Ovary (tissue), 9 donors: ENCODE results near the gene AUTS2. TPM values are rescaled to one million over a fixed set of nuclear protein-coding genes. Genes with fewer than 3 reads are reported as not detected.

Experiments
- DNase-seq, 5 donors: peaks; one replicate each; pipeline ENCODE4 v3.0.0-alpha.2; 2019 to 2020
- H3K27ac ChIP-seq, 2 donors: fragments of 200-600 bp; one replicate each; pipeline versions ENCODE4 v1.5.1 to v1.8.0; 2019 to 2022
- H3K27me3 ChIP-seq: fragments of 200-600 bp; one replicate; pipeline ENCODE4 v1.8.0; 2022
- H3K36me3 ChIP-seq: fragments of 200-600 bp; sonication (generic); one replicate; pipeline ENCODE4 v1.5.1; 2019
- H3K4me1 ChIP-seq: one replicate; pipeline ENCODE4 v1.8.1; 2013; ENCODE audit warnings: mild to moderate bottlenecking, moderate library complexity; ENCODE audit not compliant: insufficient read depth
- H3K4me3 ChIP-seq: fragments of 200-600 bp; sonication (generic); one replicate; pipeline ENCODE4 v1.5.1; 2017
- H3K9me3 ChIP-seq, 2 donors: fragments of 200-600 bp in 1 of 2; sonication (generic) in 1 of 2; one replicate each; pipeline versions ENCODE4 v1.5.1 to v1.8.1; 2013 to 2019; ENCODE audit warnings: mild to moderate bottlenecking in 1 of 2, moderate library complexity in 1 of 2
- EP300 ChIP-seq: sonication (generic); formaldehyde crosslinking; IDR thresholded peaks from one replicate; pipeline ENCODE4 v1.6.1; 2017; ENCODE audit warnings: antibody characterized with exemption
- POLR2A ChIP-seq: fragments of 450-650 bp; IDR thresholded peaks from one replicate; pipeline ENCODE4 v1.6.1; 2017; ENCODE audit warnings: antibody characterized with exemption, mild to moderate bottlenecking, moderate library complexity
- WGBS, 3 donors: extraction: QIAGEN DNeasy Blood & Tissue Kit in 1 of 3; methylation state at CpG; one replicate each; pipeline versions ENCODE4 v1.1.5 to v1.1.7; 2013 to 2017; 5-methylcytosine and 5-hydroxymethylcytosine counted together
- intact Hi-C, 4 donors: fragments of 100-400 bp; cut with DNase I; formaldehyde crosslinking; loops; one replicate each; pipeline versions ENCODE4 v1.11.0 to v1.15.1; 2022 to 2023
- polyA plus RNA-seq, 2 donors: library from polyadenylated mRNA; stranded (reverse); fragments of 200-250 nt in 1 of 2; fragments of 350-450 nt in 1 of 2; fragmentation: Illumina TruSeq in 1 of 2; extraction: RNeasy Lipid Tissue Mini Kit (QIAGEN cat#74804) in 1 of 2; gene quantifications; one replicate each; pipeline ENCODE4 v1.2.3, GENCODE V29; 2013 to 2014
- total RNA-seq, 7 donors: library from RNA; depleted of rRNA in 2 of 7; stranded (reverse); fragments of >200 nt in 2 of 7; fragmentation: NEBNext Ultra II Directional in 3 of 7; extraction: Animal tissue kit (Norgen Biotek cat#: 25700) in 3 of 7; gene quantifications; one replicate each; pipeline versions ENCODE4 v1.1.0 to v1.2.4, GENCODE V29; 2016 to 2023
- TF ChIP-seq, protein P1 (sequence below), 3 donors: fragments of 450-650 bp in 2 of 3; fragments of 200-600 bp in 1 of 3; IDR thresholded peaks; one replicate each; pipeline versions ENCODE4 v1.5.1 to v1.8.0; 2016 to 2022; ENCODE audit warnings: antibody characterized with exemption in 3 of 3, mild to moderate bottlenecking in 1 of 3
- donor health status: DM: no; HTN: no; CAD: no; lungs with moderate emphysema.
- donor health status: DM: no; HTN: no; CAD: no.
- donor health status: Bipolar disorder and iron deficiency.
- donor health status: DM: yes; HTN: yes; CAD: no.
- donor health status: DM: no; HTN: no; CAD: no.
- donor health status: DM: yes; HTN: yes; CAD: no.

AUTS2 gene
- total and polyA plus RNA-seq, 9 donors = 18.3 to 60.9 (median 44.9) TPM

DNA sequence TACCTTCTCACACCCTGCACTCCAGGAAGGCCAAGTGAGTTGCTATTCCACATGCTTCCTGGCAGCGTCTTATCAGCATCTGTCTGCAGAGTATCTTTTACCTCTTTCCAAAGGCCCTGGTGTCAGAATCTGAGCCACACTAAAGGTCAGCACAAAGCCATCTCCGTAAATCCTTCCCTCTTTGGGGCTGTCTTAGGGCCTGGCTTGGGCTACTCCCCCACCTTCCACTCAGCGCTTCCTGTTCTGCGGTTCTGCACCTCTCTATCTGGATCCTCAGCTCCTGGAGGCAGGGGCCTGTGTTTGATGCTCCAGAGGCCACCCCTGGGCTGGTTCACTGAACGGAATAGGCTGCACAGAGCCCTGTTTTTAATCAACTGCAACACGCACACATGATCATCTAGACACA, 1198.8 kb downstream of the AUTS2 start:
- intact Hi-C loops = no loop called here
- no peaks in the 10 kb centered on the region for H3K9me3 ChIP-seq
- no peak for TF ChIP-seq POLR2A
- TF ChIP-seq EP300 = no peak
- TF ChIP-seq, protein P1, sequence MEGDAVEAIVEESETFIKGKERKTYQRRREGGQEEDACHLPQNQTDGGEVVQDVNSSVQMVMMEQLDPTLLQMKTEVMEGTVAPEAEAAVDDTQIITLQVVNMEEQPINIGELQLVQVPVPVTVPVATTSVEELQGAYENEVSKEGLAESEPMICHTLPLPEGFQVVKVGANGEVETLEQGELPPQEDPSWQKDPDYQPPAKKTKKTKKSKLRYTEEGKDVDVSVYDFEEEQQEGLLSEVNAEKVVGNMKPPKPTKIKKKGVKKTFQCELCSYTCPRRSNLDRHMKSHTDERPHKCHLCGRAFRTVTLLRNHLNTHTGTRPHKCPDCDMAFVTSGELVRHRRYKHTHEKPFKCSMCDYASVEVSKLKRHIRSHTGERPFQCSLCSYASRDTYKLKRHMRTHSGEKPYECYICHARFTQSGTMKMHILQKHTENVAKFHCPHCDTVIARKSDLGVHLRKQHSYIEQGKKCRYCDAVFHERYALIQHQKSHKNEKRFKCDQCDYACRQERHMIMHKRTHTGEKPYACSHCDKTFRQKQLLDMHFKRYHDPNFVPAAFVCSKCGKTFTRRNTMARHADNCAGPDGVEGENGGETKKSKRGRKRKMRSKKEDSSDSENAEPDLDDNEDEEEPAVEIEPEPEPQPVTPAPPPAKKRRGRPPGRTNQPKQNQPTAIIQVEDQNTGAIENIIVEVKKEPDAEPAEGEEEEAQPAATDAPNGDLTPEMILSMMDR (IDR thresholded peaks at IDR 0.05) = no peak
- H3K27me3 ChIP-seq = no peaks in the 10 kb centered on the region
- no peaks in the 10 kb centered on the region for H3K36me3 ChIP-seq
- no peak overlapping the region for H3K4me3 ChIP-seq
- no peaks in the 10 kb centered on the region for H3K4me1 ChIP-seq
- DNase-seq = no peak
- no peak overlapping the region for H3K27ac ChIP-seq
- 34 to 47% (median 45%) methylated on average over 6 of the region's 6 CpGs for WGBS, 3 donors

DNA sequence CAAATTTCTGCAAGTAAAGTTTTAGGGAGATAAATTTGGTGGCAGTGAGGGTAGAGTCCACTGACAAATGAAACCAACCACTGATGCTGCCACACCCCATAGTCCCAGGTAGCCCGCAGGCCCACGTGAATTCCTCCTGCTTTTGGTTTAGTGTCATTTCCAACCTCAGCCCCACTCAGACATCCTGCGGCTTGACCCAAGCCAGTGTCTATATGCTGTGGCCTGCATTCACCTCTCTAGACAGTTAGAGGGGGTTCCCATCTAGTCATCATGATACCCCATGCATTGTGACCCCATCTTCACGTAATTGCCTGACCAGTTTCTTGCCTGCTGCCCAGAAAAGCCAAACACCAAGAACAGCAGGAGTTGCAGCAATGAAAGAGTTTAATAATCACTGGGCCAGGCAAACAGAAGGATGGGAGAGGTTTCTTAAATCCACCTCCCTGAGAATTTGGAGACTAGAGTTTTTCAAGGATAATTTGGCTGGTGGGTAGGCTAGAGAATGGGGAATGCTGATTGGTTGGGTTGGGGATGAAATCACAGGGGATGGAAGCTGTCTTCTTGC, 1201.6 kb downstream of the AUTS2 start:
- no peaks in the 10 kb centered on the region for H3K9me3 ChIP-seq
- no peaks in the 10 kb centered on the region for H3K27me3 ChIP-seq
- H3K27ac ChIP-seq = no peak overlapping the region
- DNase-seq = no peak
- 94 to 100% (median 96%) methylated on average over 4 of the region's 4 CpGs for WGBS, 3 donors
- intact Hi-C loops = no loop called here
- H3K4me1 ChIP-seq = no peaks in the 10 kb centered on the region
- no peak overlapping the region for H3K4me3 ChIP-seq
- H3K36me3 ChIP-seq = no peaks in the 10 kb centered on the region
- TF ChIP-seq EP300 = no peak
- TF ChIP-seq, protein P1 (IDR thresholded peaks at IDR 0.05) = no peak
- TF ChIP-seq POLR2A = no peak

DNA sequence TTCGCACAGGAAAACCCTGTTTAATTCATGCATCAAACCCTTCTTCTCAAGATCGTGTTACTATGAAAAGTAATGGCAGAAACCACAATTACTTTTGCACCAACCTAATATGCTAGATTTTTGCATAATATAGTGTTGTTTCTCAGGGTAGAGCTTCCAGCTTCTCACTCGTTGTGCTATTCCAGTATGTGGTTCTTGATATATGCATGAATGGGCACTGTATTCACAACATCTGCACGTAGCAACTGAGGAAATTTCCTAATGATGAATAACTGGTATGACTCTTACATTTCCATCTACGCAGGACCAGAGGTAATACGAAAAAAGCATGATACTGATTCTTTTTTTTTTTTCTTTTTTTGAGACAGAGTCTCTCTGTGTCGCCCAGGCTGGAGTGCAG, 1207.1 kb downstream of the AUTS2 start:
- TF ChIP-seq, protein P1 (IDR thresholded peaks at IDR 0.05) = no peak
- TF ChIP-seq EP300 = no peak
- TF ChIP-seq POLR2A = no peak
- H3K4me3 ChIP-seq = no peak overlapping the region
- WGBS, 3 donors = 67 to 86% (median 69%) methylated on average over 7 of the region's 7 CpGs

DNA sequence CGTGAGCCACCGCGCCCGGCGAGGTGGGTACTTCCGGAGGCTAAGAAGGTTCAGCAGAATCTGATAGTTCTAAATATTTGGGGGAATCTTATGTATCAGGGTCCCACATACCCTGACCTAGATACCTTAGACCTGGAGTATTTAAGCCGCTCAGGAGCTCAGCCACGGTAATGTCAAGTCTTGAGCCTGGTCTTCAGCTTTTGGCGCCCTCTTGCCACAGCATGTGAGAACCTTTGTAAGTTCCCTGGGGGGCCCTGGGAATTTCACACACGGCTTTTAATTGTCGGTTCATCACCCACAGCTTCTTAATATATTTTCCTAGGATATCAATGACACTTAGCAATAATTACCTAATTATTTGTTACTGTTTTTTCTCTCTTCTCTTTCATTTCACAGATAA, 1209.4 kb downstream of the AUTS2 start:
- TF ChIP-seq, protein P1 (IDR thresholded peaks at IDR 0.05) = no peak
- no peak for TF ChIP-seq POLR2A
- no peak for TF ChIP-seq EP300
- WGBS, 3 donors = 78 to 81% (median 80%) methylated on average over 11 of the region's 11 CpGs
- no peaks in the 10 kb centered on the region for H3K9me3 ChIP-seq
- no peaks in the 10 kb centered on the region for H3K36me3 ChIP-seq
- no peaks in the 10 kb centered on the region for H3K4me1 ChIP-seq
- no peak overlapping the region for H3K27ac ChIP-seq
- H3K4me3 ChIP-seq = no peak overlapping the region
- no peaks in the 10 kb centered on the region for H3K27me3 ChIP-seq
- no peak for DNase-seq
- intact Hi-C loops = no loop called here

More for the DNA sequence above, 1207.1 kb downstream of the AUTS2 start:
- Histone ChIP-seq H3K27me3 (no peaks in the 10 kb centered on the region), H3K36me3 (no peaks in the 10 kb centered on the region), H3K27ac (no peak overlapping the region), H3K9me3 (no peaks in the 10 kb centered on the region), H3K4me1 (no peaks in the 10 kb centered on the region)
- intact Hi-C loops = no loop called here
- no peak for DNase-seq
